Breast epithelium (tissue), 4 donors: Measurements from ENCODE around the gene MAPRE3. TPM values are rescaled to one million over a fixed set of nuclear protein-coding genes. Genes with fewer than 3 reads are reported as not detected.
"Not testable (repeated sequence)": the region's sequence is repeated elsewhere in the genome, so short reads cannot be mapped to it uniquely, and the experiment has no call there.

Source experiments
- DNase-seq, 2 donors: peaks; one replicate each; pipeline ENCODE4 v3.0.0-alpha.2; 2019; ENCODE audit warnings: low spot score in 2 of 2
- H3K27ac ChIP-seq, 2 donors: fragments of 200-600 bp; sonication (generic) in 1 of 2; one replicate each; pipeline ENCODE4 v1.5.1; 2016 to 2019; ENCODE audit warnings: mild to moderate bottlenecking in 1 of 2
- H3K27me3 ChIP-seq, 2 donors: fragments of 200-600 bp; sonication (generic) in 1 of 2; one replicate each; pipeline versions ENCODE4 v1.5.1 to v1.6.0; 2017 to 2019; ENCODE audit warnings: control low read depth in 1 of 2, mild to moderate bottlenecking in 1 of 2
- H3K36me3 ChIP-seq: fragments of 200-600 bp; one replicate; pipeline ENCODE4 v1.5.1; 2019
- H3K4me1 ChIP-seq, 2 donors: fragments of 200-600 bp; sonication (generic); one replicate each; pipeline ENCODE4 v1.5.1; 2016 to 2019; ENCODE audit warnings: control low read depth in 1 of 2
- H3K4me3 ChIP-seq, 3 donors: fragments of 200-600 bp; sonication (generic); 1 replicate in 2 of 3; 2 replicates in 1 of 3; pipeline ENCODE4 v1.5.1; 2016 to 2019; ENCODE audit warnings: mild to moderate bottlenecking in 3 of 3, moderate library complexity in 2 of 3
- H3K9me3 ChIP-seq, 2 donors: fragments of 200-600 bp; sonication (generic) in 1 of 2; one replicate each; pipeline ENCODE4 v1.5.1; 2016 to 2019; ENCODE audit warnings: control low read depth in 1 of 2
- POLR2A ChIP-seq: fragments of 450-650 bp; IDR thresholded peaks from one replicate; pipeline ENCODE4 v1.6.1; 2016; ENCODE audit warnings: antibody characterized with exemption, mild to moderate bottlenecking, moderate library complexity
- POLR2AphosphoS5 ChIP-seq, 3 donors: sonication (generic); formaldehyde crosslinking; IDR thresholded peaks; one replicate each; pipeline ENCODE4 v1.6.1; 2017; ENCODE audit warnings: antibody characterized with exemption in 3 of 3
- intact Hi-C: fragments of 100-400 bp; cut with DNase I; formaldehyde crosslinking; loops from one replicate; pipeline ENCODE4 v1.15.1; 2023; ENCODE audit warnings: low total_unique reads
- total RNA-seq, 3 donors: library from RNA; depleted of rRNA; stranded (reverse); fragments of >200 nt; gene quantifications; one replicate each; pipeline ENCODE4 v1.1.0, GENCODE V29; 2016
- TF ChIP-seq, protein P1 (sequence below), 3 donors: fragments of 450-650 bp; IDR thresholded peaks; one replicate each; pipeline ENCODE4 v1.5.1; 2016 to 2017; ENCODE audit warnings: antibody characterized with exemption in 3 of 3, mild to moderate bottlenecking in 3 of 3, moderate library complexity in 3 of 3

MAPRE3 gene
- total RNA-seq, 3 donors from 2014 or later, result 10.6 to 21.3 (median 19.9) TPM

DNA sequence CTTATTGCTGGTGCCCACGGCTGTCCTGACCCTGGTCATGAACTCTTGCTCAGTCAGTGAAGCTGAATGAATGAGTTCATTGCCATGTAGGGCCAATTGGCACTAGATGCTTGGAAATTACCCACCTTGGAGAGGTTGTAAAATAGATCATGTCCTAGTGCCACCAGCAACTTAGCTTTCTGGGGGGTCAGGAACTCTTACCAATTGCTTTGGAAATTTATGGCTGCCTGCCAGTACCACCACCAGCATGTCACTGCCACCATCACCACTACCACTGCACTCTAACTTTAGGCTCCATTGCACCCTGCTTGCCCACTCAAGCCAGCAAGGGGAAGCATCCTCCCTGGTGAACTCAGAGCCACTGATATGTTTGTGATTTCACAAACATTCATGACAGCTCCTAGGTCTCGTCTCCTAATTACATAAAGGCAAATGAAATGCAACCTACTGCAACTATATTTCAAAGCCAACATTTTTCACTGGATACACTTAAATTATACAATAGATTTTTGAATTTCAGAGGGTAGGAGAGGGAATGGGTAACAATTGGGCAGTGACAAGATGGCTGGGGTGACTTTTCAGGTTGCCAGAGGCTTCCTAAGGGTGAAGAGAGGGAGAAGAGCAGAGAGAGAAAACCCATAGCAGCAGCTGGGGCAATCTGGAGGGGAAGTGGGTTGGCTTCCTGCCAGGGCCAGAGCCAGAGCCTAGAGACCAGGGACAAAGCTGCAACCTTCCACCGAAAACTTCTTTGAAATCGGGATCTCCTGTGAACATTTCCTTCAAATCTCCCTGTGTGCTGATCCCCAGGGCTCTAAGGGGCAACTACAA is 104.5 kb downstream of the MAPRE3 start:
- intact Hi-C loops, result no loop called here
- no peak for TF ChIP-seq POLR2AphosphoS5 (IDR thresholded peaks at IDR 0.05)
- TF ChIP-seq, protein P1, sequence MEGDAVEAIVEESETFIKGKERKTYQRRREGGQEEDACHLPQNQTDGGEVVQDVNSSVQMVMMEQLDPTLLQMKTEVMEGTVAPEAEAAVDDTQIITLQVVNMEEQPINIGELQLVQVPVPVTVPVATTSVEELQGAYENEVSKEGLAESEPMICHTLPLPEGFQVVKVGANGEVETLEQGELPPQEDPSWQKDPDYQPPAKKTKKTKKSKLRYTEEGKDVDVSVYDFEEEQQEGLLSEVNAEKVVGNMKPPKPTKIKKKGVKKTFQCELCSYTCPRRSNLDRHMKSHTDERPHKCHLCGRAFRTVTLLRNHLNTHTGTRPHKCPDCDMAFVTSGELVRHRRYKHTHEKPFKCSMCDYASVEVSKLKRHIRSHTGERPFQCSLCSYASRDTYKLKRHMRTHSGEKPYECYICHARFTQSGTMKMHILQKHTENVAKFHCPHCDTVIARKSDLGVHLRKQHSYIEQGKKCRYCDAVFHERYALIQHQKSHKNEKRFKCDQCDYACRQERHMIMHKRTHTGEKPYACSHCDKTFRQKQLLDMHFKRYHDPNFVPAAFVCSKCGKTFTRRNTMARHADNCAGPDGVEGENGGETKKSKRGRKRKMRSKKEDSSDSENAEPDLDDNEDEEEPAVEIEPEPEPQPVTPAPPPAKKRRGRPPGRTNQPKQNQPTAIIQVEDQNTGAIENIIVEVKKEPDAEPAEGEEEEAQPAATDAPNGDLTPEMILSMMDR (IDR thresholded peaks at IDR 0.05), result no peak
- TF ChIP-seq POLR2A, result no peak
- no peak overlapping the region for H3K4me3 ChIP-seq
- H3K9me3 ChIP-seq, result no peaks in the 10 kb centered on the region
- H3K36me3 ChIP-seq, result no peaks in the 10 kb centered on the region
- peak overlapping the region in 1 of 2 donors; percentile 40 for H3K27ac ChIP-seq
- no peaks in the 10 kb centered on the region for H3K27me3 ChIP-seq
- DNase-seq, result no peak
- H3K4me1 ChIP-seq, result peaks cover 3 to 9% of the 10 kb centered on the region in 2 donors

DNA sequence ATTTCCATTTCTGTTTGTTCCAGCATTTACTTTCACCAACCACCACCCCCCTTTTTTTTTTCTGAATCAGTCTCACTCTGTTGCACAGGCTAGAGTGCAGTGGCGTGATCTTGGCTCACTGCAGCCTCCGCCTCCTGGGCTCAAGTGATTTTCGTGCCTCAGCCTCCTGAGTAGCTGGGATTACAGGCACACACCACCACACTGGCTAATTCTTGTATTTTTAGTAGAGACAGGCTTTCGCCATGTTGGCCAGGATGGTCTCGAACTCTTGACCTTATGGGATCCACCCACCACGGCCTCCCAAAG is 105.1 kb downstream of the MAPRE3 start:
- DNase-seq, H3K27me3 ChIP-seq, H3K4me3 ChIP-seq, H3K9me3 ChIP-seq, intact Hi-C loops, H3K36me3 ChIP-seq, H3K4me1 ChIP-seq: not testable (repeated sequence)
- H3K27ac ChIP-seq, result peak overlapping the region in 1 of 2 donors; percentile 38

DNA sequence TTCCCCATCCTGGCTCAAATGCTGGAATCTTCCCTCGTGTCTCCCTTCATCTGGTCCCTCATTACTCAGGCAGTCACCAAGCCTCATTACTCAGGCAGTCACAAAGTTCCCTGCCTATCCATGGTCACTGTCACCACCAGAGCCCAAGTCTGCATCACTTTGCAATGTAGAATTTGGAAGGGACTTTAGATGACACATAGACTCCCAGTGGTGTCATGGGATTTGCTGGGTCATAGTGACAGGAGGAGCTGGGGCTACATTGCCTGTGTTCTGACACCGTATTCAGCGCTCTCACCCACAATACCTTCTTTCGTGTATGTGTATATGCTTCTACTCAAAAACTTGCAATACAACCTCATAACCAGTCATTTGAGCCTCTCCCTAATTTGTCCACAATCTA is 105.9 kb downstream of the MAPRE3 start:
- no peak for TF ChIP-seq POLR2AphosphoS5 (IDR thresholded peaks at IDR 0.05)
- no peak for TF ChIP-seq POLR2A
- TF ChIP-seq, protein P1 (IDR thresholded peaks at IDR 0.05), result no peak
- H3K4me3 ChIP-seq, result no peak overlapping the region
- intact Hi-C loops, result no loop called here
- H3K36me3 ChIP-seq, result no peaks in the 10 kb centered on the region
- no peak for DNase-seq
- peaks cover 0 to under 1% of the 10 kb centered on the region in 2 donors for H3K4me1 ChIP-seq
- peak overlapping the region in 1 of 2 donors; percentile 38 for H3K27ac ChIP-seq
- no peaks in the 10 kb centered on the region for H3K9me3 ChIP-seq
- no peaks in the 10 kb centered on the region for H3K27me3 ChIP-seq

Other genes with a start within 250 kb of the MAPRE3 start
- 10 to 100 TPM; 32.8 to 57.3 (median 55.1) TPM for gene SLC35F6, start 206.4 kb upstream of the MAPRE3 start, total RNA-seq
- gene CENPA, start 184.6 kb upstream of the MAPRE3 start, total RNA-seq, result under 1 TPM in 1 of 3 donors, not detected in 2; 0.64 TPM
- not detected for gene DPYSL5, start 122.5 kb upstream of the MAPRE3 start, total RNA-seq
- gene TMEM214, start 62.3 kb downstream of the MAPRE3 start, total RNA-seq, result 10 to 100 TPM; 41.1 to 56.0 (median 47.3) TPM
- 10 to 100 TPM; 12.5 to 21.5 (median 16.1) TPM for gene AGBL5, start 81.0 kb downstream of the MAPRE3 start, total RNA-seq
- 100 to 1,000 TPM; 271 to 309 (median 281) TPM for gene OST4, start 101.0 kb downstream of the MAPRE3 start, total RNA-seq
- gene EMILIN1, start 108.0 kb downstream of the MAPRE3 start, total RNA-seq, result 10 to 100 TPM; 25.6 to 94.7 (median 26.9) TPM
- gene KHK, start 116.1 kb downstream of the MAPRE3 start, total RNA-seq, result 1 to 10 TPM; 2.2 to 4.1 (median 3.6) TPM
- 10 to 100 TPM in 1 of 3 donors, 1 to 10 TPM in 2; 3.2 to 16.4 (median 3.4) TPM for gene CGREF1, start 148.5 kb downstream of the MAPRE3 start, total RNA-seq
- under 1 TPM in 2 of 3 donors, not detected in 1; 0.29 to 0.80 TPM for gene ABHD1, start 153.2 kb downstream of the MAPRE3 start, total RNA-seq
- 100 to 1,000 TPM in 1 of 3 donors, 10 to 100 TPM in 2; 51.5 to 113 (median 69.4) TPM for gene PREB, start 164.0 kb downstream of the MAPRE3 start, total RNA-seq
- gene PRR30, start 168.8 kb downstream of the MAPRE3 start, total RNA-seq, result not detected
- gene TCF23, start 178.4 kb downstream of the MAPRE3 start, total RNA-seq, result not detected
- 100 to 1,000 TPM; 146 to 243 (median 177) TPM for gene ATRAID, start 241.4 kb downstream of the MAPRE3 start, total RNA-seq
- gene SLC5A6, start 241.6 kb downstream of the MAPRE3 start, total RNA-seq, result 10 to 100 TPM; 43.4 to 86.2 (median 84.9) TPM
- 10 to 100 TPM; 15.5 to 33.4 (median 17.3) TPM for gene CAD, start 246.7 kb downstream of the MAPRE3 start, total RNA-seq